HG02678 (cell line): ENCODE data around the gene KCNC2.

Experiments used
- ATAC-seq: cut with Tn5 transposase; IDR thresholded peaks from one replicate; pipeline ENCODE4 v1.9.1; 2021; ENCODE audit warnings: mild to moderate bottlenecking, moderate library complexity; ENCODE audit not compliant: unreplicated experiment

The KCNC2 gene

DNA sequence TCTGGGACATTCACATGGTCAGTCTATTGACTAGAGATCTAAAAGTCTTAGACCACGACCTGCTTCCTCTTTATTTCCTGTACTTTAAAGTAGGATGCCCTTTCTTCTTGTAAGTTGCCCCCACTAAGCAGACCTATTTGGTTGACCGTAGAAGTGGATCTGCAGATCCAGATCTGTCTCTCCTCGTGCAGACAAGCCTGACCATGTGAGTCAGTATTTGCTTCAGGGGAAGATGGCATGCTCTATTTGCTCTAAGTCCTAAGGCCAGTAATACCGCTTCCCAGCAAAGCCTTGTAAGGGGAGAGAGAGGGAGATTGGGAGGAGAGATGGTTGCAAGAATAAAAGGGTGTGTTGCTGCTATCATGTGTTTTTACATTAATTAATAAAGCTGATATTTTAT is 46.8 kb downstream of the KCNC2 start:
- no peak for ATAC-seq

DNA sequence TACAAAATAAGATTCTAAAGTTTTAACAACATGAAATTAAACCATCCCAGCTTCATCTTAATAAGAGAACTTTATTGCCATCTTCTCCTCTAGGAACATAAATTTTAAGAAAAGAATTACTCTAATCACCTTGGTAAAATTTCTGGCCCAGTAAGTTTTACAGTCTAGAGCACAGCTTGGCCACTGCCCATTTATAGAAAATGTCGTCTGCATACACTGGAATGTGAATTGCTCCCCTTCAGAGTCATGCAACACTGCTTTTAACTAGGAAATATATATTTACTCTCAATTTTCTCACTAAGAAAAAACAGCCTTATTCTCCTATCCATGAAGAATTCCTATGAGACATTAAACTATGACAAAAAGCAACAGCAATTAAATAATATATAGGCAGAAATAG is 48.2 kb downstream of the KCNC2 start:
- ATAC-seq = no peak

DNA sequence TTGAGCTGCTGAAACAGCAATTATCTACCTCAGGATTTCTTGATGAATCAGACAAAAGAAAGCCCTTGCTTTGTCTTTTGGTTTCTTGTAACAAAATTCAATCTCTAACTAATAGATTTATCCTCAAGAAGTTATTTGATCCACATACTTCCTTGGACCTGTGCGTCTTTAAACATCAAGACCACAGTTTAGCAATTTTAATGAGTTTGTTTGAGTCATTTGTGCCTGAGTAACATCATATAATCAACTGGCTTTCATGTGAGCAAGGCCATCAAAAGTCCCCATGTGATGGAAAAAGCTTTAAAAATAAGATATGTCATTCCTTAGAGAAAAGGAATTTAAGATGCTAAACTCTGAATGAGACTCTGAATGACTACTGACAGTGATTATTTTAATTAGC is 52.3 kb downstream of the KCNC2 start:
- ATAC-seq = no peak

GRCh38 chr12:75155962-75156361 is 53.7 kb downstream of the KCNC2 start:
- no peak for ATAC-seq

DNA sequence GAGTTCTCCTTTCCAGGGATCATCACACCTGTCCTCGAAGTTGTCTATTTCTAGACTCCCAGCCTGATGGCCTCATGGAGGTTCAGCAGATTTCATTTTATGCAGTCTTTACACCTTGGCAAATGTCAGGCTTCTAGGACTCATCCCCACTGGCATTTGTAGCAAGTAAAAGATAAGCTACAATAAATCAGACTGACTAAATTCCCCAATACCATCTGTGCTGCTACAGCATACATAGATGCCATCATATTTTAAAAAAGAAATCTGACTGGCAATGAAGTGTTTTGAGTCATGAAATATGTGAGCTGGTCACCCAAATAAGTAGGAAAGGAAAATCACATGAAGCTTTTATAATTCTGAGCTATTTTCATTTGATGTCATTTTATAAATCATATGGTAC is 55.3 kb downstream of the KCNC2 start:
- no peak for ATAC-seq

DNA sequence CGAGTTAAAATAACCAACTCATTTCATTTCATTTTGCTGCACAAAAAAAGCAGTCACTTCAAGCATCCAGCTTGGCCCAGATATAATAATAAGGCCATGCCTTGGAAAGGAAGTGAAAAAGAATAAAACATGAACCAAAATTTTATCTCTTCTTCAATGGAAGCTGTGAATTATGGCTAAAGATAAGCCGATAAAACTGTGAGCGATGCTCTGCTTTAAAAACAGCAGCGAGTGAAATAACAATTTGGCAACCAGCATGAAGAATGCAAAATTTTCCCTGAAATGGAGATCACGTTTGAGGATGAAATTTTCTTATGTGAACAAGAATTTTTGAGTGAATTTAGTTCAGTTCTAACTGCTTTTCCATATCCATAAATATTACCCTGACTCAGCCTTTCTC is 70.4 kb downstream of the KCNC2 start:
- ATAC-seq = no peak

- no peak for ATAC-seq
Observed at GRCh38 chr12:75137896-75138295, 71.7 kb downstream of the KCNC2 start.

DNA sequence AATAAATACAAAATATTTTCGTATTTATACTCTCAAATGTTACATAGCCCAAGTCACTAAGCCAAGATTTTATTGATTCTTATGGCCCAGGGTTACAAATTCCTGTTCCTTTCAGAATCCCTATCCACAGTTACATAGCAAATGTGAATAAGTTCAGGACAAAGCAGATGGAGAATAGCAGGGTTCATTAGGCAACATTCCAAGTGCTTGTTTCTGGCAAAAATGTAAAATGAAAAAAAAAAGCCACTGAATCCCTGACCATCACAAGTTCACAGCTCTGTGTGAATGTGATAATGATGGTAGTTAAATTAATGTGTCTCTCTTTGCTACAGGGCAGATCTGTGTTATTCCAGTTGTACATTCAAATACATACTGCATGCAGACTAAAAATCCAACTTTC is 74.6 kb downstream of the KCNC2 start:
- no peak for ATAC-seq

GRCh38 chr12:75130811-75131210 is 78.8 kb downstream of the KCNC2 start:
- no peak for ATAC-seq

GRCh38 chr12:75129275-75129674 is 80.4 kb downstream of the KCNC2 start:
- ATAC-seq = no peak

GRCh38 chr12:75121036-75121705 is 88.5 kb downstream of the KCNC2 start:
- ATAC-seq = no peak

GRCh38 chr12:75120311-75120711 is 89.3 kb downstream of the KCNC2 start:
- no peak for ATAC-seq

- ATAC-seq = no peak
Observed at GRCh38 chr12:75116646-75117198, 92.9 kb downstream of the KCNC2 start.

DNA sequence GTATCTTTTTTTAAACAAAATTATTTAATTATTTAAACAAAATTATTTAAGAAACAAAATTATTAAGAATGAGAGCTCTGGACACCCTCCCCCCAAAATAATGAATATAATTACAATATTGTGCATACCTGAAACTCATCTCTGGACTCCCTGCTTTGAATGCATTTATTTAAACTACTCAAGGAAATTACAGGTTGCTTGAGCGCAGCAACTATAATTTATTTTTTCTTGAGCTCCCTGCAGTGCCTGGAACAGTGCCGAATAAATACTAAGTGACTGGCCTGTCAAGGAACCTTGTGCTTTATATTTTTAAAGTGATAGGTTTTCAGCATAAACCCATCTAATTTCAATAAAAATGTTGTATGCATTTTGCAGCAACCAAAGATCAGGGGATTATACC is 93.9 kb downstream of the KCNC2 start:
- no peak for ATAC-seq

DNA sequence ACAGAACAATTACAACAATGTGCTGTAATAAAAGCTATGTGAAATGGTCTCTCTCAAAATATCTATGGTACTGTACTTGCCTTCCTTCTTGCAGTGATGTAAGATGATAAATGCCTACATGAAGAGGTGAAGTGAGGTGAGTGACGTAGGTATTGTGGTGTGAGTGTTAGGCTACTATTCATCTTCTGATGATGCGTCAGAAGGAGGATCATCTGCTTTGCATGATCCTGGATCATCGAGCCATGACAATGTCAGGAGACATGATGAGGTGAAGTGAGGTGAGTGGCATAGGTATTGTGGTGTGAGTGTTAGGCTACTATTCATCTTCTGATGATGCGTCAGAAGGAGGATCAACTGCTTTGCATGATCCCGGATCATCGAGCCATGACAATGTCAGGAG is 105.8 kb downstream of the KCNC2 start:
- no peak for ATAC-seq

DNA sequence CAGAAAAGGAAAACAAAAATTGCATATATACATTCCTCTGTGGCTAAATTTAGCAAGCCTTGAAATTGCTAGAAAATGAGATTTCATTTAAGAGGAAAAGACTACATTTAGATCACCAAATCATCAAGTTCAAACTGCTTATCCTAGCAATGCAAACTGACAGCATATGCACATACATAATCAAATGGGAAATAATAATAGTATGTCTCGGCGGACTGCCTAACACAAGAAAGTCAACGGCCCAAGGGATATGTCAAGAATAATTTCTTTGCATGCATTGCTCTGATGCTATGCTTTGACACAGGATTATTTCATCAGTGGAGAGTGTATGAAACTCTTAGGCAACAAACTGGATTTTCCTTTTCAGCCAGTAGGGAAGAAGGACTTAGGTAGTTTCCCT is 107.9 kb downstream of the KCNC2 start:
- no peak for ATAC-seq

GRCh38 chr12:75099210-75099609 is 110.4 kb downstream of the KCNC2 start:
- no peak for ATAC-seq

DNA sequence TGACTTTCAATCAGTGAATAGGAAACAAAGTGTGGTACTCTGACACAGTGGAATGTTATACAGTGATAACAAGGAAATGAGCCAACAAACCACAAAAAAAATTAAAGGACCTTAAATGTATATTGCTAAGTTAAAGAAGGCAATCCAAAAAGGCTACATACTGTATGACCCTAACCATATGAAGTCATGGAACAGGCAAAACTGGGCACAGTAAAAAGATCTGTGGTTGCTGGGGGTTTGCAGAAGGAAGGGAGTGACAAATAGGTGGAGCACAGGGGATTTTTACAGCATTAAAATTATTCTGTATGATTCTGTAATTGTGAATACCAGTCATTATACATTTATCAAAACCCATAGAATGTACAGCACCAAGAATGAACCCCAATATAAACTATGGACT is 112.6 kb downstream of the KCNC2 start:
- ATAC-seq = no peak

GRCh38 chr12:75087654-75088053 is 122.0 kb downstream of the KCNC2 start:
- no peak for ATAC-seq

DNA sequence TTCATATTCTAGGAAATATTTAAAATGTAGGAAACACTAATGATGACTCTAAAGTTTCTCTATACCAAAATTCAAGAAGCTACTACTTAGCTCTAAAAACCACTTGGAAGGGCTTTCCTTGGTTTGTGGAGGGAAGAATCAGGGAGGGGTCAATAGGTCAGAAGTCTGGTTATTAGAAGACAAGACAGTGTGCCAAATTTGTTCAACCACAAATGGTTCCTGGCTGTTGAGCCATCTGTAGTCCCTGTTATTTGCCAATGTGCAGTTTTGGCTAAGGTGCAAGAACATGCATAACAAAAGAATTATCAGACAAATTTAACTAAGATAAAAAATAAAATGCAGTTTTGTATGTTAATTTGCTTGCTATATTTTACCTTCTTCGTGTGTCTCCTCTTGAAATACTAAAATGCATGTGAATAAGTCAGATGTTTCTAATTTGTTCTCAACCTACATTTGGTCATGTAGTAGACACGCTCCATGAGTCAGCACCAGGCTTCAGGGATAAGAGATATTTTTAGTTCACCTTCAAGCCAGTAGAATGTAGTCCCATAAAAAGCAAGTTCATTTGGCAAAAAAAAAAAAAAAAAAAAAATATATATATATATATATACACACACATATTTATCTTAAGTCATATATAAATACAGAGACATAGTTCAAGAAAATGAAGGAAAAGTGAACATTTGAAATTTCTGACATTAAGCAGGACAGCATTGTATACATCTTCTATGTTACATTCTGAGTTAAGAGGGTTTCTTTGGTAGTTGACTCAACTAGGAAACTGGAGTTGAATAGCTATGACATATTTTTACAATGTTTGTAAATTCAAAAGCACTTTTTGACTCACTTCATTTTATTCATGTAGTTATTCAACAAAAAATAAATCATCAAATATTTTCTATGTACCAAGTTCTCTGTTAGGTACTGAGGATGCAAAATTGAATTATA is 123.3 kb downstream of the KCNC2 start:
- ATAC-seq = no peak

DNA sequence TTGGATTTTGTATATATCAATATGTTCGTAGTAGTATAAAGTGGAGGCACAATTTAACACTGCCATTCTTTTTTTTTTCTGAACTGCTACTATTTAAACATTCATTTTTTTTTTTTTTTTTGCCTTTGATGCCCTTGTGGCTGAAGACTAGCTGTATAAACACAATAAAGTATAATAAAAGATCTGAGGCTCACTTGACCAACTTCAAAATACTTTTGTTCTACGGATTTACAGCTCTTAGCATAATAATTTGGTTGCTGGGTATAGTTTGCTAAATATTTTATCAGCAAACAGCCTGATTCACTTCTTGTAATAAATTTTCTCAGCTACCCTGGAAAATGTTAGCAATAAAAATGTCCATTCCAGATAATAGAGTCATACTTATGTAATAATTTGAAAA is 128.3 kb downstream of the KCNC2 start:
- ATAC-seq = no peak

GRCh38 chr12:75080582-75080981 is 129.1 kb downstream of the KCNC2 start:
- no peak for ATAC-seq
